ENCODE results near the gene SMARCD1.

SMARCD1 gene

DNA sequence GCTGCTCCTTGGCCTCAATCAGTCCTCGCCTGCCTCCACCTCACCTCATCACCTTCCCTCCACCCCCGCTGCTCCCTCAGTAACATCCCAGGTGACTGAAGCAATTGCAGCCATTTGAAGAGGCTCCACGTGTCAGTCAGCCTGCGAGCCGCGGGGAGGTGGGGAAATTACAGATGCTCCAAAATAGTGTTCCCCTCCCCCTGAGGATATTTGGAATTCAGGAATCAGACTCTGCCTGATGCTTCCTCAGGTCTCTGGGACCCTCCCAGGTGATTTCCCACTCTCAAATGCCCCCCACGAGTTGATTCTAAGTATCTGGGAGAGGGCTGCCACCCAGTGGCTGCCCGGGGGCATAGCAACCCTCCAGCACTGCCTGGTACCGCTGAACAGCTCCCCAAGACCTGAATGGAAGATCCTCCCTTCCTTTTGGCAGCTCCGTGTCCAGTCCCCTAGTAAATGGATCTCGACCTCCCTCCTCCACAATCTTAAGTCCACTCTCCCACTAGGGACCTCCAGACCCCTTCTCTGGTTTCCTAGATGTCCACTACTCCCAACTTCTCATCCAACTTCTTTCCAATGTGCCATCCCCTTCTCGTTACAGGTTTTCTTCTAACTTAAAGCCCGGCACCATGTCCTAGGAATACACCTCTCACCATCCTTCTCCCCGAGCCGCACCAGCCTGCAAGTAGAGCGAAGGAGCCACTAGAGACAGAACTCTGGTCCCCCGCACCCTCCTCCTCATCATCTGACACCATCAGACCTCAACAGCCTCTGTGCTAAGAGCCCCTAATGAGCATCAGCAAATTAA, 29.1 kb upstream of the SMARCD1 start:
- peaks cover 16% of the 10 kb centered on the region for H3K36me3 ChIP-seq
- TF ChIP-seq, protein P1, sequence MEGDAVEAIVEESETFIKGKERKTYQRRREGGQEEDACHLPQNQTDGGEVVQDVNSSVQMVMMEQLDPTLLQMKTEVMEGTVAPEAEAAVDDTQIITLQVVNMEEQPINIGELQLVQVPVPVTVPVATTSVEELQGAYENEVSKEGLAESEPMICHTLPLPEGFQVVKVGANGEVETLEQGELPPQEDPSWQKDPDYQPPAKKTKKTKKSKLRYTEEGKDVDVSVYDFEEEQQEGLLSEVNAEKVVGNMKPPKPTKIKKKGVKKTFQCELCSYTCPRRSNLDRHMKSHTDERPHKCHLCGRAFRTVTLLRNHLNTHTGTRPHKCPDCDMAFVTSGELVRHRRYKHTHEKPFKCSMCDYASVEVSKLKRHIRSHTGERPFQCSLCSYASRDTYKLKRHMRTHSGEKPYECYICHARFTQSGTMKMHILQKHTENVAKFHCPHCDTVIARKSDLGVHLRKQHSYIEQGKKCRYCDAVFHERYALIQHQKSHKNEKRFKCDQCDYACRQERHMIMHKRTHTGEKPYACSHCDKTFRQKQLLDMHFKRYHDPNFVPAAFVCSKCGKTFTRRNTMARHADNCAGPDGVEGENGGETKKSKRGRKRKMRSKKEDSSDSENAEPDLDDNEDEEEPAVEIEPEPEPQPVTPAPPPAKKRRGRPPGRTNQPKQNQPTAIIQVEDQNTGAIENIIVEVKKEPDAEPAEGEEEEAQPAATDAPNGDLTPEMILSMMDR (IDR thresholded peaks at IDR 0.05; ENCODE audit: low read depth, low read length): peak; percentile 99
- peaks cover 12% of the 10 kb centered on the region for H3K4me1 ChIP-seq
- H3K4me3 ChIP-seq (ENCODE audit: low read depth, low read length): peak overlapping the region; percentile 77
- no peaks in the 10 kb centered on the region for H3K27me3 ChIP-seq
- peak; percentile 70 for DNase-seq
- H3K9me3 ChIP-seq: no peaks in the 10 kb centered on the region

DNA sequence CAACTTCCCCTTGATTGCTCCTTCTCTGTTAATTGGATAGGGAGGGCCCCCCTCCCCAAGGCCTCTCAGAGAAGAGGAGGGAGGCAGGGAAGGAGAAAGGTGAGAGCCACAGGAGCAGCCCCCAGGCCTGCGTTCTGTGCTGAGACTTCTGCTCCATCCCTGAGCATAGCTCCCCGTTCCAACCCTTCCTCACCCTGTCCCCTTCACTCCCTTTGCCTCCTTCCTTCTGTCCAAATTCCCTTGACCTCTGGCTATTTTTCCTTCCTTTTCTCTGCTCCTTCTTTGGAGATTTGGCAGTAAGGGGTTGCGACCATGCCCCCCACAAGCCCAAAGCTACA, 28.5 kb upstream of the SMARCD1 start:
- H3K4me1 ChIP-seq: peaks cover 10% of the 10 kb centered on the region
- no peaks in the 10 kb centered on the region for H3K27me3 ChIP-seq
- H3K4me3 ChIP-seq (ENCODE audit: low read depth, low read length): peak overlapping the region; percentile 77
- no peaks in the 10 kb centered on the region for H3K9me3 ChIP-seq
- DNase-seq: no peak
- TF ChIP-seq, protein P1 (IDR thresholded peaks at IDR 0.05; ENCODE audit: low read depth, low read length): no peak
- peaks cover 22% of the 10 kb centered on the region for H3K36me3 ChIP-seq

- Histone ChIP-seq H3K36me3 (peaks cover 28% of the 10 kb centered on the region), H3K27me3 (no peaks in the 10 kb centered on the region), H3K4me1 (peaks cover 10% of the 10 kb centered on the region), H3K4me3 (ENCODE audit: low read depth, low read length) (peak within 1 kb of the TSS; percentile 77), H3K9me3 (no peaks in the 10 kb centered on the region)
- DNase-seq: peak; percentile 85
- TF ChIP-seq, protein P1 (IDR thresholded peaks at IDR 0.05; ENCODE audit: low read depth, low read length): no peak
Measured at GRCh38 chr12:50057000-50057841, 27.9 kb upstream of the SMARCD1 start, which contains the start of gene ASIC1. Gene ASIC1 (plus strand): TSS chr12:50057596. CDS start chr12:50058767, 1,171 bp downstream.

GRCh38 chr12:50057896-50058670, 27.1 kb upstream of the SMARCD1 start:
- TF ChIP-seq, protein P1 (IDR thresholded peaks at IDR 0.05; ENCODE audit: low read depth, low read length): no peak
- Histone ChIP-seq H3K9me3 (no peaks in the 10 kb centered on the region), H3K36me3 (peaks cover 36% of the 10 kb centered on the region), H3K4me1 (peaks cover 10% of the 10 kb centered on the region), H3K4me3 (ENCODE audit: low read depth, low read length) (peak overlapping the region; percentile 77), H3K27me3 (no peaks in the 10 kb centered on the region)
- no peak for DNase-seq

DNA sequence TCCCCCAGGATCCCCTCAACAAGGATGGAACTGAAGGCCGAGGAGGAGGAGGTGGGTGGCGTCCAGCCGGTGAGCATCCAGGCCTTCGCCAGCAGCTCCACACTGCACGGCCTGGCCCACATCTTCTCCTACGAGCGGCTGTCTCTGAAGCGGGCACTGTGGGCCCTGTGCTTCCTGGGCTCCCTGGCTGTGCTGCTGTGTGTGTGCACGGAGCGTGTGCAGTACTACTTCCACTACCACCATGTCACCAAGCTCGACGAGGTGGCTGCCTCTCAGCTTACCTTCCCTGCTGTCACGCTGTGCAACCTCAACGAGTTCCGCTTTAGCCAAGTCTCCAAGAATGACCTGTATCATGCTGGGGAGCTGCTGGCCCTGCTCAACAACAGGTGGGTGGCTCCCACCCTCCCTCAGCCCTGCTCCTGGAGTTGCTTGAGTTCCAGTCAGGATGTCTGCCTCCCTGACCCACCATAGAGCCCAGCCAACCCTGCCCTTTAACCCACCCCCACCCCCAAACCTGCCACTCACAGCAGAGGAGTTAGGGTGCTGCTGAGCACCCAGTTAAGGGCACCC, 26.3 kb upstream of the SMARCD1 start:
- H3K4me1 ChIP-seq: peaks cover 10% of the 10 kb centered on the region
- H3K4me3 ChIP-seq (ENCODE audit: low read depth, low read length): no peak overlapping the region
- H3K36me3 ChIP-seq: peaks cover 43% of the 10 kb centered on the region

More for the DNA sequence above, 26.3 kb upstream of the SMARCD1 start:
- Histone ChIP-seq H3K9me3 (no peaks in the 10 kb centered on the region), H3K27me3 (no peaks in the 10 kb centered on the region)
- DNase-seq: no peak
- TF ChIP-seq, protein P1 (IDR thresholded peaks at IDR 0.05; ENCODE audit: low read depth, low read length): no peak
